Gastrocnemius medialis (tissue), 4 donors: ENCODE results near the gene SHOC1. TPM values are rescaled to one million over a fixed set of nuclear protein-coding genes. Genes with fewer than 3 reads are reported as not detected.

ENCODE experiments used
- ATAC-seq, 2 donors: fragments of 150-250 bp; one replicate each; pipeline ENCODE4 v1.9.1; 2016
- DNase-seq, 2 donors: peaks; one replicate each; pipeline ENCODE4 v3.0.0-alpha.2; 2019
- H3K27ac ChIP-seq, 4 donors: fragments of 200-600 bp; sonication (generic); 1 replicate in 1 of 4; 2 replicates in 3 of 4; pipeline ENCODE4 v1.5.1; 2016 to 2018; ENCODE audit warnings: mild to moderate bottlenecking in 2 of 4, moderate library complexity in 1 of 4
- H3K27me3 ChIP-seq, 3 donors: fragments of 200-600 bp; sonication (generic) in 2 of 3; 1 replicate in 1 of 3; 2 replicates in 2 of 3; pipeline versions ENCODE4 v1.5.1 to v1.6.0; 2016 to 2019; ENCODE audit warnings: mild to moderate bottlenecking in 1 of 3, moderate library complexity in 1 of 3
- H3K36me3 ChIP-seq, 2 donors: fragments of 200-600 bp; sonication (generic) in 1 of 2; one replicate each; pipeline ENCODE4 v1.5.1; 2017 to 2018
- H3K4me1 ChIP-seq, 2 donors: fragments of 200-600 bp; sonication (generic) in 1 of 2; one replicate each; pipeline ENCODE4 v1.5.1; 2016 to 2017; ENCODE audit warnings: mild to moderate bottlenecking in 2 of 2
- H3K4me3 ChIP-seq, 4 donors: fragments of 200-600 bp; sonication (generic) in 3 of 4; 1 replicate in 1 of 4; 2 replicates in 3 of 4; pipeline ENCODE4 v1.5.1; 2016 to 2019; ENCODE audit warnings: mild to moderate bottlenecking in 2 of 4
- H3K9me3 ChIP-seq, 3 donors: fragments of 200-600 bp; sonication (generic) in 2 of 3; 1 replicate in 1 of 3; 2 replicates in 2 of 3; pipeline ENCODE4 v1.5.1; 2016 to 2019
- CTCF ChIP-seq, 5 experiments: fragments of 450-650 bp in 3 of 5; fragments of 200-600 bp in 2 of 5; sonication (generic) in 2 of 5; IDR thresholded peaks in 4 of 5; conservative IDR thresholded peaks in 1 of 5; 1 replicate in 4 of 5; 2 replicates in 1 of 5; pipeline ENCODE4 v1.5.1; 2016 to 2019; ENCODE audit warnings: antibody characterized with exemption in 5 of 5, mild to moderate bottlenecking in 3 of 5, moderate library complexity in 3 of 5
- POLR2A ChIP-seq, 2 donors: fragments of 450-650 bp; IDR thresholded peaks; one replicate each; pipeline ENCODE4 v1.6.1; 2017; ENCODE audit warnings: antibody characterized with exemption in 2 of 2, mild to moderate bottlenecking in 2 of 2, moderate library complexity in 2 of 2
- in situ Hi-C, 4 donors: fragments of 200-750 bp; cut with MboI; loops; one replicate each; pipeline versions ENCODE4 v1.15.0 to v1.8.0; 2017; ENCODE audit warnings: low sequenced_read_pairs in 4 of 4
- intact Hi-C: fragments of 100-400 bp; cut with DNase I; formaldehyde crosslinking; loops from one replicate; pipeline ENCODE4 v1.15.1; 2023; ENCODE audit warnings: low total_unique reads
- total RNA-seq, 4 donors: library from RNA; depleted of rRNA; stranded (reverse); fragments of >200 nt; gene quantifications; one replicate each; pipeline versions ENCODE4 v1.1.0 to v1.2.3, GENCODE V29; 2016

SHOC1 gene
- total RNA-seq, 4 donors from 2014 or later: not detected

- Histone ChIP-seq H3K27me3 (no peaks in the 10 kb centered on the region), H3K4me1 (peaks cover 0 to 4% of the 10 kb centered on the region in 2 donors), H3K9me3 (no peaks in the 10 kb centered on the region), H3K4me3 (no peak overlapping the region), H3K36me3 (no peaks in the 10 kb centered on the region), H3K27ac (no peak overlapping the region)
- no peak for DNase-seq
- peak; percentile 31 to 75 (median 59) for TF ChIP-seq CTCF (IDR thresholded peaks at IDR 0.05 in 4 of 5, conservative IDR thresholded peaks at IDR 0.05 in 1 of 5)
- no peak for TF ChIP-seq POLR2A (IDR thresholded peaks at IDR 0.05)
- intact Hi-C loops: loop anchor here (1.0 to 5.0 kb wide), 2 partner anchors 314 to 602 kb away; no protein-coding TSS in a partner anchor
- in situ Hi-C loops: loop anchor here (5.0 to 25.0 kb wide), 3 partner anchors 317 to 602 kb away; no protein-coding TSS in a partner anchor
- peak; percentile 89 to 90 for ATAC-seq
Measured at GRCh38 chr9:111759762-111760639, 34.7 kb downstream of the SHOC1 start.

- H3K4me1 ChIP-seq: no peaks in the 10 kb centered on the region
- no peak for TF ChIP-seq POLR2A (IDR thresholded peaks at IDR 0.05)
- no peak for TF ChIP-seq CTCF (IDR thresholded peaks at IDR 0.05 in 4 of 5, conservative IDR thresholded peaks at IDR 0.05 in 1 of 5)
- in situ Hi-C loops: loop anchor here (10.0 to 25.0 kb wide), 2 partner anchors 590 to 608 kb away; no protein-coding TSS in a partner anchor
- no peaks in the 10 kb centered on the region for H3K36me3 ChIP-seq
- no peaks in the 10 kb centered on the region for H3K27me3 ChIP-seq
- DNase-seq (no peak), ATAC-seq (no peak)
- H3K27ac ChIP-seq: no peak overlapping the region
- peaks cover 0 to 6% (median 0%) of the 10 kb centered on the region in 3 donors for H3K9me3 ChIP-seq
- no peak overlapping the region for H3K4me3 ChIP-seq
- intact Hi-C loops: no loop called here
Measured at GRCh38 chr9:111754800-111755199, 39.9 kb downstream of the SHOC1 start.

DNA sequence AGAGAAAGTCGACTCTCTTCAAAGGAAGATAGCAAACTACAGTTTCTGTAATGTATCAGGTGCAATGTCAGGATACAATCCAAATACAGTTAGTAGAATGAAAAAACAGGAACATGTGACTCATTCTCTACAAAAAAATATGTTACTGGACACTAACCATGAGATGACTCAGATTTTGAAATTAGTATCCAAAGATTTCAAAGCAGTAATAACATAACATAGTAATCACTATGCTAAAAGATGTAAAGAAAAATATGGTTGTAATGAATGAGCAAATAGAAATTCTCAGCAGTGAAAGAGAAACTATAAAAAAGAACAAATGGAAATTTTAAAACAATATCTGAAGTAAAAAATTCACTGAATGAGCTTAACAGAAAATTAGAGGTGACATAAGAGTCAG is 42.3 kb downstream of the SHOC1 start:
- no peak overlapping the region for H3K4me3 ChIP-seq
- intact Hi-C loops: no loop called here

More for the DNA sequence above, 42.3 kb downstream of the SHOC1 start:
- Histone ChIP-seq H3K27ac (no peak overlapping the region), H3K27me3 (no peaks in the 10 kb centered on the region), H3K36me3 (no peaks in the 10 kb centered on the region), H3K9me3 (peaks cover 0 to 6% (median 0%) of the 10 kb centered on the region in 3 donors), H3K4me1 (no peaks in the 10 kb centered on the region)
- no peak for DNase-seq
- in situ Hi-C loops: loop anchor here (10.0 to 25.0 kb wide), 2 partner anchors 592 to 610 kb away; no protein-coding TSS in a partner anchor
- TF ChIP-seq POLR2A (IDR thresholded peaks at IDR 0.05) (no peak), CTCF (IDR thresholded peaks at IDR 0.05 in 4 of 5, conservative IDR thresholded peaks at IDR 0.05 in 1 of 5) (no peak)
- no peak for ATAC-seq

Other genes starting within 250 kb of the SHOC1 start
- 10 to 100 TPM in 3 of 4 donors, 1 to 10 TPM in 1; 7.5 to 30.9 (median 16.8) TPM for gene PTGR1, start 195.3 kb downstream of the SHOC1 start, total RNA-seq
- 1 to 10 TPM; 3.7 to 7.4 (median 4.9) TPM for gene DNAJC25, start 163.6 kb downstream of the SHOC1 start, total RNA-seq
- 10 to 100 TPM; 14.9 to 27.2 (median 18.3) TPM for gene GNG10, start 133.3 kb downstream of the SHOC1 start, total RNA-seq
- gene UGCG, start 101.9 kb upstream of the SHOC1 start, total RNA-seq: 10 to 100 TPM in 3 of 4 donors, 1 to 10 TPM in 1; 9.1 to 18.5 (median 12.1) TPM